H9 (cell line): ENCODE data around the gene DNAAF6. TPM values are rescaled to one million over a fixed set of nuclear protein-coding genes. Genes with fewer than 3 reads are reported as not detected.

Experiments used
- DNase-seq: peaks from one replicate; pipeline ENCODE4 v3.0.0-alpha.2; 2017
- H2AFZ ChIP-seq: one replicate; pipeline ENCODE4 v1.6.1; 2013; ENCODE audit warnings: mild to moderate bottlenecking, low read length, control low read depth, moderate library complexity
- H2AK5ac ChIP-seq: 2 replicates; pipeline ENCODE4 v1.6.1; 2013; ENCODE audit warnings: low read length, control low read depth, mixed read lengths; ENCODE audit not compliant: insufficient read length
- H2BK120ac ChIP-seq: one replicate; pipeline ENCODE4 v1.6.1; 2013; ENCODE audit warnings: low read depth, mild to moderate bottlenecking, low read length, control low read depth, inconsistent platforms; ENCODE audit not compliant: poor library complexity, severe bottlenecking
- H2BK12ac ChIP-seq: 2 replicates; pipeline ENCODE4 v1.6.1; 2013; ENCODE audit warnings: low read length, control low read depth, mixed read lengths, low read depth; ENCODE audit not compliant: insufficient read length
- H2BK15ac ChIP-seq: 2 replicates; pipeline ENCODE4 v1.6.1; 2013; ENCODE audit warnings: low read depth, low read length, control low read depth
- H2BK20ac ChIP-seq: one replicate; pipeline ENCODE4 v1.6.1; 2013; ENCODE audit warnings: low read depth, mild to moderate bottlenecking, low read length, control low read depth, inconsistent platforms; ENCODE audit not compliant: poor library complexity, severe bottlenecking
- H2BK5ac ChIP-seq: 2 replicates; pipeline ENCODE4 v1.6.1; 2013; ENCODE audit warnings: low read length, control low read depth, mixed read lengths; ENCODE audit not compliant: insufficient read length
- H3K14ac ChIP-seq: 2 replicates; pipeline ENCODE4 v1.6.1; 2013; ENCODE audit warnings: low read length, control low read depth; ENCODE audit not compliant: insufficient read depth
- H3K18ac ChIP-seq: 2 replicates; pipeline ENCODE4 v1.6.1; 2013; ENCODE audit warnings: low read depth, mild to moderate bottlenecking, mixed read lengths, low read length, control low read depth; ENCODE audit not compliant: insufficient read length
- H3K23ac ChIP-seq: 2 replicates; pipeline ENCODE4 v1.6.1; 2013; ENCODE audit warnings: low read length, control low read depth, mixed read lengths, low read depth; ENCODE audit not compliant: insufficient read length
- H3K23me2 ChIP-seq: 2 replicates; pipeline ENCODE4 v1.6.1; 2013; ENCODE audit warnings: low read depth, mild to moderate bottlenecking, mixed read lengths, low read length, control low read depth; ENCODE audit not compliant: insufficient read length, poor library complexity, severe bottlenecking
- H3K27ac ChIP-seq: 2 replicates; pipeline ENCODE4 v1.5.1; 2013; ENCODE audit warnings: low read length, control low read depth, mixed read lengths, low read depth; ENCODE audit not compliant: insufficient read length
- H3K27me3 ChIP-seq: 2 replicates; pipeline ENCODE4 v1.6.1; 2013; ENCODE audit warnings: low read length, control low read depth, inconsistent platforms; ENCODE audit not compliant: insufficient read depth
- H3K4ac ChIP-seq: 2 replicates; pipeline ENCODE4 v1.6.1; 2013; ENCODE audit warnings: low read depth, mild to moderate bottlenecking, control low read depth, inconsistent platforms, low read length, moderate library complexity
- H3K4me1 ChIP-seq: 2 replicates; pipeline ENCODE4 v1.6.1; 2013; ENCODE audit warnings: low read length, control low read depth, inconsistent platforms; ENCODE audit not compliant: insufficient read depth
- H3K4me2 ChIP-seq: 2 replicates; pipeline ENCODE4 v1.6.1; 2013; ENCODE audit warnings: low read length, control low read depth, mixed read lengths; ENCODE audit not compliant: insufficient read length, insufficient read depth
- H3K56ac ChIP-seq: 2 replicates; pipeline ENCODE4 v1.6.1; 2013; ENCODE audit warnings: low read depth, mild to moderate bottlenecking, mixed read lengths, low read length, control low read depth; ENCODE audit not compliant: insufficient read length
- H3K79me1 ChIP-seq: 2 replicates; pipeline ENCODE4 v1.6.1; 2013; ENCODE audit warnings: low read depth, mild to moderate bottlenecking, moderate library complexity, low read length, control low read depth, inconsistent platforms; ENCODE audit not compliant: insufficient read depth, poor library complexity, severe bottlenecking
- H3K79me2 ChIP-seq: 2 replicates; pipeline ENCODE4 v1.6.1; 2013; ENCODE audit warnings: low read length, control low read depth, inconsistent platforms; ENCODE audit not compliant: insufficient read depth
- H3K9ac ChIP-seq: 2 replicates; pipeline ENCODE4 v1.6.1; 2013; ENCODE audit warnings: low read length, control low read depth, mixed read lengths; ENCODE audit not compliant: insufficient read length; ENCODE audit errors: extremely low read depth
- H3K9me3 ChIP-seq: one replicate; pipeline ENCODE4 v1.6.1; 2013; ENCODE audit warnings: low read depth, low read length, inconsistent platforms; ENCODE audit not compliant: control insufficient read depth
- H3T11ph ChIP-seq: one replicate; pipeline ENCODE4 v1.6.1; 2013; ENCODE audit warnings: mild to moderate bottlenecking, low read length, control low read depth, inconsistent platforms
- H4K20me1 ChIP-seq: one replicate; pipeline ENCODE4 v1.6.1; 2013; ENCODE audit not compliant: control insufficient read depth, insufficient read length, insufficient read depth
- H4K5ac ChIP-seq: 2 replicates; pipeline ENCODE4 v1.6.1; 2013; ENCODE audit warnings: low read depth, mild to moderate bottlenecking, mixed read lengths, low read length, control low read depth; ENCODE audit not compliant: insufficient read length
- H4K8ac ChIP-seq: replicated peaks from 2 replicates; pipeline ENCODE4 v1.6.1; 2013; ENCODE audit warnings: low read length, control low read depth, mixed read lengths, low read depth; ENCODE audit not compliant: insufficient read length
- H4K91ac ChIP-seq: 2 replicates; pipeline ENCODE4 v1.6.1; 2013; ENCODE audit warnings: low read depth, mild to moderate bottlenecking, moderate library complexity, mixed read lengths, low read length, control low read depth; ENCODE audit not compliant: insufficient read length
- H3K27ac Mint-ChIP-seq, 3 experiments: 2 replicates in 2 of 3; 3 replicates in 1 of 3; pipeline ENCODE4 v1.8.0; 2020 to 2021; ENCODE audit warnings: mixed read lengths in 3 of 3, mild to moderate bottlenecking in 1 of 3, moderate library complexity in 1 of 3
- H3K27me3 Mint-ChIP-seq: 2 replicates; pipeline ENCODE4 v1.8.0; 2021; ENCODE audit warnings: low read depth, mild to moderate bottlenecking, moderate library complexity, mixed read lengths
- H3K36me3 Mint-ChIP-seq, 3 experiments: 2 replicates in 2 of 3; 3 replicates in 1 of 3; pipeline ENCODE4 v1.8.0; 2020 to 2021; ENCODE audit warnings: low read depth in 3 of 3, mixed read lengths in 3 of 3; ENCODE audit not compliant: insufficient read depth in 1 of 3
- H3K4me1 Mint-ChIP-seq, 2 experiments: 2 replicates each; pipeline ENCODE4 v1.8.0; 2020; ENCODE audit warnings: mixed read lengths in 2 of 2
- H3K4me3 Mint-ChIP-seq, 2 experiments: 2 replicates in 1 of 2; 3 replicates in 1 of 2; pipeline ENCODE4 v1.8.0; 2020 to 2021; ENCODE audit warnings: mild to moderate bottlenecking in 2 of 2, mixed read lengths in 2 of 2, moderate library complexity in 1 of 2
- H3K9me3 Mint-ChIP-seq, 2 experiments: 2 replicates in 1 of 2; 3 replicates in 1 of 2; pipeline ENCODE4 v1.8.0; 2020; ENCODE audit warnings: mild to moderate bottlenecking in 2 of 2, mixed read lengths in 2 of 2, moderate library complexity in 1 of 2
- WGBS: extraction: QIAGEN DNeasy Blood & Tissue Kit; methylation state at CpG from one replicate; pipeline ENCODE4 v1.1.7; 2013; ENCODE audit warnings: missing lambda C conversion rate, low lambda C conversion rate, mixed read lengths; ENCODE audit not compliant: insufficient read length; ENCODE audit errors: extremely low coverage; 5-methylcytosine and 5-hydroxymethylcytosine counted together
- total RNA-seq: library from RNA; stranded (reverse); gene quantifications from 2 replicates; pipeline ENCODE4 v1.2.1, GENCODE V29; 2021
- TF ChIP-seq, protein P1 (sequence below): fragments of 200-600 bp; sonication (generic); conservative IDR thresholded peaks from 3 replicates; pipeline ENCODE4 v1.8.0; 2021; ENCODE audit warnings: antibody characterized with exemption, mild to moderate bottlenecking

DNAAF6 gene
- total RNA-seq, 1 experiment from 2014 or later: not detected

GRCh38 chrX:107272431-107272921 is 66.1 kb downstream of the DNAAF6 start:
- Histone ChIP-seq H4K20me1 (no peaks in the 10 kb centered on the region), H4K8ac (no peak overlapping the region), H3K9me3 (no peaks in the 10 kb centered on the region), H3K18ac (no peak overlapping the region), H3K56ac (no peak overlapping the region), H3K79me1 (no peaks in the 10 kb centered on the region), H3K4ac (no peak overlapping the region), H3K9ac (peak overlapping the region; percentile 9), H3K23ac (no peak overlapping the region), H3K14ac (no peak overlapping the region), H2BK5ac (no peak overlapping the region), H3K27ac (no peak overlapping the region), H2AK5ac (no peak overlapping the region), H2AFZ (no peak overlapping the region), H3K79me2 (no peaks in the 10 kb centered on the region), H3K4me1 (no peaks in the 10 kb centered on the region), H3K4me2 (peak overlapping the region; percentile 70), H4K91ac (no peak overlapping the region), H3K27me3 (no peaks in the 10 kb centered on the region; the same call in 1 of the 2 replicates), H2BK12ac (no peak overlapping the region), H3T11ph (no peak overlapping the region), H3K23me2 (peaks cover 6% of the 10 kb centered on the region), H2BK20ac (no peak overlapping the region), H2BK15ac (no peak overlapping the region; the same call in 1 of the 2 replicates), H2BK120ac (no peak overlapping the region), H4K5ac (no peak overlapping the region)
- H3K9me3 Mint-ChIP-seq: peaks cover 5 to 46% of the 10 kb centered on the region in 2 experiments; a peak in 4 of 5 replicates
- H3K27me3 Mint-ChIP-seq: peaks cover 22% of the 10 kb centered on the region
- WGBS: no CpG with 5 or more reads among the region's 41 CpGs
- TF ChIP-seq, protein P1, sequence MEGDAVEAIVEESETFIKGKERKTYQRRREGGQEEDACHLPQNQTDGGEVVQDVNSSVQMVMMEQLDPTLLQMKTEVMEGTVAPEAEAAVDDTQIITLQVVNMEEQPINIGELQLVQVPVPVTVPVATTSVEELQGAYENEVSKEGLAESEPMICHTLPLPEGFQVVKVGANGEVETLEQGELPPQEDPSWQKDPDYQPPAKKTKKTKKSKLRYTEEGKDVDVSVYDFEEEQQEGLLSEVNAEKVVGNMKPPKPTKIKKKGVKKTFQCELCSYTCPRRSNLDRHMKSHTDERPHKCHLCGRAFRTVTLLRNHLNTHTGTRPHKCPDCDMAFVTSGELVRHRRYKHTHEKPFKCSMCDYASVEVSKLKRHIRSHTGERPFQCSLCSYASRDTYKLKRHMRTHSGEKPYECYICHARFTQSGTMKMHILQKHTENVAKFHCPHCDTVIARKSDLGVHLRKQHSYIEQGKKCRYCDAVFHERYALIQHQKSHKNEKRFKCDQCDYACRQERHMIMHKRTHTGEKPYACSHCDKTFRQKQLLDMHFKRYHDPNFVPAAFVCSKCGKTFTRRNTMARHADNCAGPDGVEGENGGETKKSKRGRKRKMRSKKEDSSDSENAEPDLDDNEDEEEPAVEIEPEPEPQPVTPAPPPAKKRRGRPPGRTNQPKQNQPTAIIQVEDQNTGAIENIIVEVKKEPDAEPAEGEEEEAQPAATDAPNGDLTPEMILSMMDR: peak; percentile 51; the same call in 2 of the 3 replicates
- H3K27ac Mint-ChIP-seq: peak overlapping the region in 1 of 3 experiments; percentile 65; a peak in 1 of 7 replicates
- H3K4me3 Mint-ChIP-seq: peak overlapping the region; percentile 64 to 75
- H3K4me1 Mint-ChIP-seq: no peaks in the 10 kb centered on the region; a peak in 1 of 4 replicates
- peaks cover 0 to 6% (median 0%) of the 10 kb centered on the region in 3 experiments; a peak in 2 of 7 replicates for H3K36me3 Mint-ChIP-seq
- peak; percentile 69 for DNase-seq
